Measurements from ENCODE around the gene UCP2. TPM values are rescaled to one million over a fixed set of nuclear protein-coding genes. Genes with fewer than 3 reads are reported as not detected.

Gene UCP2
- total RNA-seq, 2 experiments from 2014 or later = 145 to 358 TPM

GRCh38 chr11:73950869-73951710 is 31.6 kb downstream of the UCP2 start, which contains the start of gene DNAJB13:
Gene DNAJB13, plus strand, starts transcription at chr11:73951026. Its CDS starts 44 bp downstream, at chr11:73951070.
- intact Hi-C loops (cut with micrococcal nuclease; ENCODE audit: unreplicated experiment) = no loop called here
- TF ChIP-seq EZH2phosphoT487 (IDR thresholded peaks at IDR 0.05; ENCODE audit: borderline replicate concordance, low read depth, low read length) = no peak
- TF ChIP-seq, protein P1, sequence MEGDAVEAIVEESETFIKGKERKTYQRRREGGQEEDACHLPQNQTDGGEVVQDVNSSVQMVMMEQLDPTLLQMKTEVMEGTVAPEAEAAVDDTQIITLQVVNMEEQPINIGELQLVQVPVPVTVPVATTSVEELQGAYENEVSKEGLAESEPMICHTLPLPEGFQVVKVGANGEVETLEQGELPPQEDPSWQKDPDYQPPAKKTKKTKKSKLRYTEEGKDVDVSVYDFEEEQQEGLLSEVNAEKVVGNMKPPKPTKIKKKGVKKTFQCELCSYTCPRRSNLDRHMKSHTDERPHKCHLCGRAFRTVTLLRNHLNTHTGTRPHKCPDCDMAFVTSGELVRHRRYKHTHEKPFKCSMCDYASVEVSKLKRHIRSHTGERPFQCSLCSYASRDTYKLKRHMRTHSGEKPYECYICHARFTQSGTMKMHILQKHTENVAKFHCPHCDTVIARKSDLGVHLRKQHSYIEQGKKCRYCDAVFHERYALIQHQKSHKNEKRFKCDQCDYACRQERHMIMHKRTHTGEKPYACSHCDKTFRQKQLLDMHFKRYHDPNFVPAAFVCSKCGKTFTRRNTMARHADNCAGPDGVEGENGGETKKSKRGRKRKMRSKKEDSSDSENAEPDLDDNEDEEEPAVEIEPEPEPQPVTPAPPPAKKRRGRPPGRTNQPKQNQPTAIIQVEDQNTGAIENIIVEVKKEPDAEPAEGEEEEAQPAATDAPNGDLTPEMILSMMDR (conservative IDR thresholded peaks at IDR 0.05; ENCODE audit: low read length) = no peak
- H2AFZ ChIP-seq (ENCODE audit: low read length) = no peak within 1 kb of the TSS
- no peaks in the 10 kb centered on the region for H3K79me2 ChIP-seq (ENCODE audit: insufficient read depth, low read depth, low read length)
- no peaks in the 10 kb centered on the region for H3K9me2 ChIP-seq (ENCODE audit: insufficient read depth, low read length)
- H3K36me3 ChIP-seq (ENCODE audit: insufficient read depth, low read length) = no peaks in the 10 kb centered on the region
- no peaks in the 10 kb centered on the region for H3K4me1 ChIP-seq (ENCODE audit: insufficient read depth, low read length, poor library complexity, severe bottlenecking)
- DNase-seq (ENCODE audit: low spot score) = peak; percentile 63
- H3K9me3 ChIP-seq (ENCODE audit: low read length) = no peaks in the 10 kb centered on the region
- no peaks in the 10 kb centered on the region for H4K20me1 ChIP-seq (ENCODE audit: insufficient read depth, low read length)
- ChIA-PET POLR2A (interaction anchor here (0.7 kb wide), 1 partner anchor 384 kb away, joined by 3 read pairs; no protein-coding TSS in a partner anchor), CTCF (ENCODE audit: unreplicated experiment) (no interaction called here)
- H3K4me2 ChIP-seq (ENCODE audit: low read length) = no peak within 1 kb of the TSS
- BruUV-seq (replicated peaks) = no TSS peak
- H3K27ac ChIP-seq (ENCODE audit: low read depth, low read length, poor library complexity, severe bottlenecking) = no peak within 1 kb of the TSS
- no peak within 1 kb of the TSS for H3K4me3 ChIP-seq (ENCODE audit: low read depth, low read length, poor library complexity, severe bottlenecking)

DNA sequence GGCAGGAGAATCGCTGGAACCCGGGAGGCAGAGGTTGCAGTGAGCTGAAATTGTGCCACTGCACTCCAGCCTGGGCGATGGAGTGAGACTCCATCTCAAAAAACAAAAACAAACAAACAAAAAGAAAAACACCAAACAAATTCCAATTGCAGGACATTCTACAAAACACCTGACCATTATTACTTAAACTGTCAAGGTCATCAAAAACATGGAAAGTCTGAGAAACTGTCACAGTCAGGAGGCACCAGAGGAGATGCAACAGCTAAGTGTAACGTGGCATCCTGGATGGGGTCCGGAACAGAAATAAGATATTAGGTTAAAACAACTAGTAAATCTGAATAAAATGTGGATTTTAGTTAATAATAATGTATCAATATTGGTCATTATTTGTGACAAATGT is 32.7 kb downstream of the UCP2 start:
- no peaks in the 10 kb centered on the region for H3K4me1 ChIP-seq (ENCODE audit: insufficient read depth, low read length, poor library complexity, severe bottlenecking)
- POLR2A ChIA-PET = interaction anchor here (0.6 kb wide), 1 partner anchor 335 kb away, joined by 3 read pairs; no protein-coding TSS in a partner anchor
- TF ChIP-seq EZH2phosphoT487 (IDR thresholded peaks at IDR 0.05; ENCODE audit: borderline replicate concordance, low read depth, low read length) = no peak
- TF ChIP-seq, protein P1 (conservative IDR thresholded peaks at IDR 0.05; ENCODE audit: low read length) = no peak
- H3K9me2 ChIP-seq (ENCODE audit: insufficient read depth, low read length) = no peaks in the 10 kb centered on the region
- H3K4me3 ChIP-seq (ENCODE audit: low read depth, low read length, poor library complexity, severe bottlenecking) = no peak overlapping the region
- H3K27ac ChIP-seq (ENCODE audit: low read depth, low read length, poor library complexity, severe bottlenecking) = no peak overlapping the region
- no peaks in the 10 kb centered on the region for H3K36me3 ChIP-seq (ENCODE audit: insufficient read depth, low read length)
- BruUV-seq (replicated peaks) = no TSS peak
- H4K20me1 ChIP-seq (ENCODE audit: insufficient read depth, low read length) = no peaks in the 10 kb centered on the region
- no peak for DNase-seq (ENCODE audit: low spot score)
- intact Hi-C loops (cut with micrococcal nuclease; ENCODE audit: unreplicated experiment) = no loop called here
- CTCF ChIA-PET (ENCODE audit: unreplicated experiment) = no interaction called here
- no peak overlapping the region for H2AFZ ChIP-seq (ENCODE audit: low read length)
- H3K79me2 ChIP-seq (ENCODE audit: insufficient read depth, low read depth, low read length) = no peaks in the 10 kb centered on the region
- H3K4me2 ChIP-seq (ENCODE audit: low read length) = no peak overlapping the region
- H3K9me3 ChIP-seq (ENCODE audit: low read length) = no peaks in the 10 kb centered on the region

GRCh38 chr11:73949246-73949645 is 33.4 kb downstream of the UCP2 start:
- intact Hi-C loops (cut with micrococcal nuclease; ENCODE audit: unreplicated experiment) = no loop called here
- POLR2A ChIA-PET = interaction anchor here (0.5 to 0.7 kb wide), 3 partner anchors 69 to 490 kb away, joined by 3 to 5 read pairs (median 3); no protein-coding TSS in a partner anchor
- no peak for DNase-seq (ENCODE audit: low spot score)
- Histone ChIP-seq H3K27ac (ENCODE audit: low read depth, low read length, poor library complexity, severe bottlenecking) (no peak overlapping the region), H3K79me2 (ENCODE audit: insufficient read depth, low read depth, low read length) (no peaks in the 10 kb centered on the region), H3K9me3 (ENCODE audit: low read length) (no peaks in the 10 kb centered on the region), H3K36me3 (ENCODE audit: insufficient read depth, low read length) (no peaks in the 10 kb centered on the region), H4K20me1 (ENCODE audit: insufficient read depth, low read length) (no peaks in the 10 kb centered on the region), H3K4me1 (ENCODE audit: insufficient read depth, low read length, poor library complexity, severe bottlenecking) (no peaks in the 10 kb centered on the region), H3K4me2 (ENCODE audit: low read length) (no peak overlapping the region), H2AFZ (ENCODE audit: low read length) (no peak overlapping the region), H3K9me2 (ENCODE audit: insufficient read depth, low read length) (no peaks in the 10 kb centered on the region), H3K4me3 (ENCODE audit: low read depth, low read length, poor library complexity, severe bottlenecking) (no peak overlapping the region)
- no TSS peak for BruUV-seq (replicated peaks)
- CTCF ChIA-PET (ENCODE audit: unreplicated experiment) = no interaction called here
- TF ChIP-seq EZH2phosphoT487 (IDR thresholded peaks at IDR 0.05; ENCODE audit: borderline replicate concordance, low read depth, low read length) = no peak
- TF ChIP-seq, protein P1 (conservative IDR thresholded peaks at IDR 0.05; ENCODE audit: low read length) = no peak
